ENCODE results near the gene GLCE. TPM values are rescaled to one million over a fixed set of nuclear protein-coding genes. Genes with fewer than 3 reads are reported as not detected.

GLCE gene
- total RNA-seq, 1 experiment from 2014 or later: 10.2 TPM

GRCh38 chr15:69219690-69220089, 59.3 kb downstream of the GLCE start:
- Histone ChIP-seq H3K27me3 (replicated peaks; ENCODE audit: control insufficient read depth, insufficient read depth, low read length) (no peaks in the 10 kb centered on the region), H3K4me1 (peaks cover 9% of the 10 kb centered on the region; the same call in 1 of the 2 replicates), H3K4me3 (ENCODE audit: low read depth, low read length) (no peak overlapping the region), H3K36me3 (ENCODE audit: control insufficient read depth, insufficient read depth, low read length) (no peaks in the 10 kb centered on the region; the same call in none of the 2 replicates), H3K9me3 (peaks cover 3% of the 10 kb centered on the region; the same call in 1 of the 2 replicates)
- DNase-seq: no peak
- Mint-ChIP-seq H3K9me3 (ENCODE audit: unreplicated experiment) (peaks cover 10% of the 10 kb centered on the region), H3K36me3 (ENCODE audit: insufficient read depth, unreplicated experiment) (peaks cover 6% of the 10 kb centered on the region), H3K27ac (ENCODE audit: unreplicated experiment) (no peak overlapping the region), H3K27me3 (ENCODE audit: insufficient read depth, unreplicated experiment) (no peaks in the 10 kb centered on the region), H3K4me1 (ENCODE audit: low read depth, unreplicated experiment) (no peaks in the 10 kb centered on the region), H3K4me3 (ENCODE audit: unreplicated experiment) (no peak overlapping the region)
- CTCF ChIA-PET: no interaction called here
- intact Hi-C loops (cut with micrococcal nuclease; ENCODE audit: unreplicated experiment): no loop called here
- TF ChIP-seq CTCF (IDR thresholded peaks at IDR 0.05; ENCODE audit: insufficient read depth in 1 of 2, low read depth in 1 of 2, low read length in 1 of 2, severe bottlenecking in 1 of 2, unreplicated experiment in 1 of 2): no peak
- POLR2A ChIA-PET: no interaction called here
- no TSS peak for BruUV-seq (replicated peaks)

- Histone ChIP-seq H3K36me3 (ENCODE audit: control insufficient read depth, insufficient read depth, low read length) (no peaks in the 10 kb centered on the region; the same call in none of the 2 replicates), H3K27me3 (replicated peaks; ENCODE audit: control insufficient read depth, insufficient read depth, low read length) (no peaks in the 10 kb centered on the region), H3K4me3 (ENCODE audit: low read depth, low read length) (no peak overlapping the region), H3K9me3 (peaks cover 3% of the 10 kb centered on the region; the same call in 1 of the 2 replicates), H3K4me1 (peaks cover 16% of the 10 kb centered on the region; the same call in 1 of the 2 replicates)
- no peak for TF ChIP-seq CTCF (IDR thresholded peaks at IDR 0.05; ENCODE audit: insufficient read depth in 1 of 2, low read depth in 1 of 2, low read length in 1 of 2, severe bottlenecking in 1 of 2, unreplicated experiment in 1 of 2)
- Mint-ChIP-seq H3K9me3 (ENCODE audit: unreplicated experiment) (peaks cover 10% of the 10 kb centered on the region), H3K36me3 (ENCODE audit: insufficient read depth, unreplicated experiment) (peaks cover 6% of the 10 kb centered on the region), H3K27me3 (ENCODE audit: insufficient read depth, unreplicated experiment) (no peaks in the 10 kb centered on the region), H3K4me3 (ENCODE audit: unreplicated experiment) (no peak overlapping the region), H3K27ac (ENCODE audit: unreplicated experiment) (no peak overlapping the region), H3K4me1 (ENCODE audit: low read depth, unreplicated experiment) (no peaks in the 10 kb centered on the region)
- BruUV-seq (replicated peaks): no TSS peak
- ChIA-PET CTCF (no interaction called here), POLR2A (no interaction called here)
- intact Hi-C loops (cut with micrococcal nuclease; ENCODE audit: unreplicated experiment): no loop called here
- no peak for DNase-seq
Measured at GRCh38 chr15:69222002-69222474, 61.6 kb downstream of the GLCE start.

- Mint-ChIP-seq H3K27me3 (ENCODE audit: insufficient read depth, unreplicated experiment) (no peaks in the 10 kb centered on the region), H3K4me3 (ENCODE audit: unreplicated experiment) (no peak overlapping the region), H3K9me3 (ENCODE audit: unreplicated experiment) (peaks cover 10% of the 10 kb centered on the region), H3K36me3 (ENCODE audit: insufficient read depth, unreplicated experiment) (peaks cover 6% of the 10 kb centered on the region), H3K27ac (ENCODE audit: unreplicated experiment) (no peak overlapping the region), H3K4me1 (ENCODE audit: low read depth, unreplicated experiment) (no peaks in the 10 kb centered on the region)
- H3K4me3 ChIP-seq (ENCODE audit: low read depth, low read length): no peak overlapping the region
- POLR2A ChIA-PET: no interaction called here
- no TSS peak for BruUV-seq (replicated peaks)
- no peak for TF ChIP-seq CTCF (IDR thresholded peaks at IDR 0.05; ENCODE audit: insufficient read depth in 1 of 2, low read depth in 1 of 2, low read length in 1 of 2, severe bottlenecking in 1 of 2, unreplicated experiment in 1 of 2)
- DNase-seq: no peak
- CTCF ChIA-PET: interaction anchor here (0.6 kb wide), 1 partner anchor 170 kb away, joined by 3 read pairs; no protein-coding TSS in a partner anchor
- H3K9me3 ChIP-seq: peaks cover 3% of the 10 kb centered on the region; the same call in 1 of the 2 replicates
- H3K4me1 ChIP-seq: peaks cover 16% of the 10 kb centered on the region; the same call in 1 of the 2 replicates
- H3K36me3 ChIP-seq (ENCODE audit: control insufficient read depth, insufficient read depth, low read length): no peaks in the 10 kb centered on the region; the same call in none of the 2 replicates
- intact Hi-C loops (cut with micrococcal nuclease; ENCODE audit: unreplicated experiment): no loop called here
- no peaks in the 10 kb centered on the region for H3K27me3 ChIP-seq (replicated peaks; ENCODE audit: control insufficient read depth, insufficient read depth, low read length)
Measured at GRCh38 chr15:69223083-69223813, 62.8 kb downstream of the GLCE start.
